OCI-LY1 (cell line): Measurements from ENCODE around the gene NEIL1.

Experiments
- EZH2 ChIP-seq: fragments of 200-600 bp; sonication (generic), shearing (Covaris generic); IDR thresholded peaks from 2 replicates; pipeline ENCODE4 v1.8.0; 2017; ENCODE audit warnings: borderline replicate concordance, mixed run types, mild to moderate bottlenecking, antibody characterized with exemption, low read length, moderate library complexity, mixed read lengths
- TF ChIP-seq, protein P1 (sequence below): fragments of 200-600 bp; sonication (generic), shearing (Covaris generic); IDR thresholded peaks from 2 replicates; pipeline ENCODE4 v1.5.1; 2017; ENCODE audit warnings: mild to moderate bottlenecking, antibody characterized with exemption, low read length, moderate library complexity, mixed read lengths

DNA sequence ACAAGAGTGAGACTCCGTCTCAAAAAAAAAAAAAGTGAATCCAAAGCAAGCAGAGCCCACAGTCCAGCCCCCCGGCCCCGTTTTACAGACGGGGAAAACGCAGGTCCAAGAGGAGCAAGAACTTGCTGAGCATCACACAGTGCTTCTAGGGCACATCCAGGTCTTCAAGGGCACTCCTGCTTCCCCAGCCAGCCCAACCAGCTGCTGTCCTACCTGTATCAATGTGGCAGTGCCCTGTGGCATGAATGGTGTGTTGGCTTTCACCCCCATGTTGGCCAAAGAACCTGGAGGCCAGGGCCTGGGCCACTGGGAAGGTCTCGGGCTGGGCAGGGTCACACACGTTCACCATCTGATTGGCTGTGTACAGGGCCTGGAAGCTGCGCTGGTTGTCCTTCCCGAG lies 16.9 kb downstream of the NEIL1 start:
- TF ChIP-seq, protein P1, sequence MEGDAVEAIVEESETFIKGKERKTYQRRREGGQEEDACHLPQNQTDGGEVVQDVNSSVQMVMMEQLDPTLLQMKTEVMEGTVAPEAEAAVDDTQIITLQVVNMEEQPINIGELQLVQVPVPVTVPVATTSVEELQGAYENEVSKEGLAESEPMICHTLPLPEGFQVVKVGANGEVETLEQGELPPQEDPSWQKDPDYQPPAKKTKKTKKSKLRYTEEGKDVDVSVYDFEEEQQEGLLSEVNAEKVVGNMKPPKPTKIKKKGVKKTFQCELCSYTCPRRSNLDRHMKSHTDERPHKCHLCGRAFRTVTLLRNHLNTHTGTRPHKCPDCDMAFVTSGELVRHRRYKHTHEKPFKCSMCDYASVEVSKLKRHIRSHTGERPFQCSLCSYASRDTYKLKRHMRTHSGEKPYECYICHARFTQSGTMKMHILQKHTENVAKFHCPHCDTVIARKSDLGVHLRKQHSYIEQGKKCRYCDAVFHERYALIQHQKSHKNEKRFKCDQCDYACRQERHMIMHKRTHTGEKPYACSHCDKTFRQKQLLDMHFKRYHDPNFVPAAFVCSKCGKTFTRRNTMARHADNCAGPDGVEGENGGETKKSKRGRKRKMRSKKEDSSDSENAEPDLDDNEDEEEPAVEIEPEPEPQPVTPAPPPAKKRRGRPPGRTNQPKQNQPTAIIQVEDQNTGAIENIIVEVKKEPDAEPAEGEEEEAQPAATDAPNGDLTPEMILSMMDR: no peak
- TF ChIP-seq EZH2: no peak
